Omental fat pad (tissue), 4 donors: ENCODE results near the gene GPHN. TPM values are rescaled to one million over a fixed set of nuclear protein-coding genes. Genes with fewer than 3 reads are reported as not detected.

Experiments
- ATAC-seq: fragments of 150-250 bp; one replicate; pipeline ENCODE4 v1.9.1; 2016; ENCODE audit warnings: mild to moderate bottlenecking, moderate library complexity; ENCODE audit not compliant: low FRiP score
- DNase-seq: peaks from one replicate; pipeline ENCODE4 v3.0.0-alpha.2; 2019; ENCODE audit warnings: low spot score
- total RNA-seq, 4 donors: library from RNA; depleted of rRNA; stranded (reverse); fragments of >200 nt; gene quantifications; one replicate each; pipeline ENCODE4 v1.1.0, GENCODE V29; 2016
- TF ChIP-seq, protein P1 (sequence below), 3 donors: fragments of 450-650 bp; IDR thresholded peaks; one replicate each; pipeline ENCODE4 v1.5.1; 2016 to 2017; ENCODE audit warnings: antibody characterized with exemption in 3 of 3, mild to moderate bottlenecking in 3 of 3, moderate library complexity in 2 of 3

GPHN gene
- total RNA-seq, 4 donors from 2014 or later, result 8.0 to 27.6 (median 18.7) TPM

DNA sequence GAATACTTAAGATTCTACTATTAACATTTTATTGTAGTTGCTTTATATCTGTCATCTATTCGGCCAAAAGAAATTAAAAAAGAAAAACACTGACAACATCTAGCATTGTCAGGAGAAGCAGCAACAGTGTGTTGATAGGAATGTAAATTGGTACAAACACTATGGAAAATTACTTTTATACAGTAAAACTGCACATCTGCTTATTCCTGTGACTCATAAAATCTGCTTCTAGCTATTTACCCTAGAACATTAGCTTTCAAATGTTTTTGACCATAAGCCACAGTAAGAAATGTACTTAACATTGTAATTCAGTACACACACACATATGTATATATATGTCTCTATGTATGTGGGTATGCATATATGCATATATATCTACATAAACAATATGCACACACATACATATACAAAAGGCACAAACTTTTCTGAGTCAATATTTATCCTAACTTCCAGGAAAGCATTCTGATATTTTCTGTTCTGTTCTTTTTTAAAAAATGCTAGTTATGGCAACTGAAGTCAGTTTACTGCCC is 402.4 kb downstream of the GPHN start:
- DNase-seq (no peak), ATAC-seq (no peak)
- TF ChIP-seq, protein P1, sequence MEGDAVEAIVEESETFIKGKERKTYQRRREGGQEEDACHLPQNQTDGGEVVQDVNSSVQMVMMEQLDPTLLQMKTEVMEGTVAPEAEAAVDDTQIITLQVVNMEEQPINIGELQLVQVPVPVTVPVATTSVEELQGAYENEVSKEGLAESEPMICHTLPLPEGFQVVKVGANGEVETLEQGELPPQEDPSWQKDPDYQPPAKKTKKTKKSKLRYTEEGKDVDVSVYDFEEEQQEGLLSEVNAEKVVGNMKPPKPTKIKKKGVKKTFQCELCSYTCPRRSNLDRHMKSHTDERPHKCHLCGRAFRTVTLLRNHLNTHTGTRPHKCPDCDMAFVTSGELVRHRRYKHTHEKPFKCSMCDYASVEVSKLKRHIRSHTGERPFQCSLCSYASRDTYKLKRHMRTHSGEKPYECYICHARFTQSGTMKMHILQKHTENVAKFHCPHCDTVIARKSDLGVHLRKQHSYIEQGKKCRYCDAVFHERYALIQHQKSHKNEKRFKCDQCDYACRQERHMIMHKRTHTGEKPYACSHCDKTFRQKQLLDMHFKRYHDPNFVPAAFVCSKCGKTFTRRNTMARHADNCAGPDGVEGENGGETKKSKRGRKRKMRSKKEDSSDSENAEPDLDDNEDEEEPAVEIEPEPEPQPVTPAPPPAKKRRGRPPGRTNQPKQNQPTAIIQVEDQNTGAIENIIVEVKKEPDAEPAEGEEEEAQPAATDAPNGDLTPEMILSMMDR (IDR thresholded peaks at IDR 0.05), result no peak

DNA sequence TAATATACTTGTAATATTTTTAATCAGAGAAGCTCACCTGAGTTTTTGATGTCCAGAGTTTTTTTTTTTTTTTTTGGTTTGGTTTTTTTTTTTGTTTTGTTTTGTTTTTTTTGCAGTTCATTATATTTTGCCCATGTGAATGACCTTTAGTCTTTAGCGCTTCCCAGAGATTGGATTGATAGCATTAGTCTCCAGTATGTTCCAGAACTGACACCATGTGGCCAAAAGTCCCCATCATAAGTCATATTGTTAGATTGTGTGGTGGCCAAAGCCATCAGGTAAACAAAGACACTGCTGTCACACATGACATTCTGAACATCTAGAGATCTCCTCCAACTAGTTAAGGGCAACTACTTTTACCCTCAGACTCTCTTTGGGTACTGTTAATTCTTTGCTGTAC is 408.5 kb downstream of the GPHN start:
- DNase-seq, result no peak
- ATAC-seq, result no peak
- TF ChIP-seq, protein P1 (IDR thresholded peaks at IDR 0.05), result no peak

DNA sequence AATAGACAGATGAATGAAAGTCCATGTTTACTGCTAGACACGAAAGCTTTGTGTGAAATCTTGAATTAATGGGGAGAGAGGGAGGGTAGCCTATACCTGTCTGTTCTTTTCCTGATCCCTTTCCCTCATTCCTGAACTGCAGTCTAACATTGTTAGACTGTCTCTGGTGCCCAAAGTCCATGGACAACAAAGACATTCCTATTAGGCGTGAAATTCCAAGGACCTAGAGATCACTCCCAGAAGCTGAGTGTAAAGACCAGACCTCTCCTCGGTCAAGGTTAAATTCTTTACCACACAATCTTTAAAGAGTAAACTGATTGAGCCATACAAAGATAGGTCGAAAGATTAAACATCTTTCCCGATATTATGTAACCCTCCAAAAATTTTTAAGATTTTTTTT is 410.6 kb downstream of the GPHN start:
- no peak for ATAC-seq
- DNase-seq, result no peak
- TF ChIP-seq, protein P1 (IDR thresholded peaks at IDR 0.05), result no peak

DNA sequence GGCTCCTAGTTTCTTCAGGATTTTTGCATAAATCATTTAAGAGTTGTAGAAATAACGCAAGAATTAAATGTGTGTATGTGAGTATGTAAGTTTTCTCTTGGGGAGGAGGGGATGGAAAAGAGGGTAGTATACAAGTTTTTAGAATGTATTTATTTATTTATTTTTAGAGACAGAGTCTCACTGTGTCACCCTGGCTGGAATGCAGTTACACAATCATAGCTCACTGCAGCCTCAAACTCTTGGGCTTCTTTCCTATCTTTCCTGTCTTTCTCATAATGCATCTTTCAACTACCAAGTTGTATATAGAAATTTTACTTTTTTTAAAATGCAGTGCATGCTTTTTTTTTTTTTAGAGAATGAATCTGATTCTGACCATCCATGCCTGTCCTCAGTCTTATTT is 412.2 kb downstream of the GPHN start:
- DNase-seq (no peak), ATAC-seq (no peak)
- TF ChIP-seq, protein P1 (IDR thresholded peaks at IDR 0.05), result no peak

DNA sequence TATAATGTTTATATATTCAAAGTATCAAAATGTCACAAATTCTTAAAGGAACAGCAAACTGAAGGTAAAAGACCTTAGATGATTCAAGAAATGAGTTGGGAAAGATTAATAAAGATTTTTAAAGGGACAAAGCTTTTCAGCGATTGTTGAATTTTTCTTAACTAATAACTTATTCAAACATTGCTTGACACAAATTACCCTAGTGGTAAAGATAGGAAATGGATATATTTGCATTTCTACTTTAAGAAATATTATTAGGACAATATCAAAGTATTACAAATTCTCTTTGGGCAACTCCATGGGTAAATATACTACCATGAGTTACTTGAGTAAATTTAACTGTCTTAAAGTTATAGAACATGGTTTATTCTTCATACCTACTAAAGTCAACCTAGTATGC is 415.3 kb downstream of the GPHN start:
- TF ChIP-seq, protein P1 (IDR thresholded peaks at IDR 0.05), result no peak
- ATAC-seq (no peak), DNase-seq (no peak)

DNA sequence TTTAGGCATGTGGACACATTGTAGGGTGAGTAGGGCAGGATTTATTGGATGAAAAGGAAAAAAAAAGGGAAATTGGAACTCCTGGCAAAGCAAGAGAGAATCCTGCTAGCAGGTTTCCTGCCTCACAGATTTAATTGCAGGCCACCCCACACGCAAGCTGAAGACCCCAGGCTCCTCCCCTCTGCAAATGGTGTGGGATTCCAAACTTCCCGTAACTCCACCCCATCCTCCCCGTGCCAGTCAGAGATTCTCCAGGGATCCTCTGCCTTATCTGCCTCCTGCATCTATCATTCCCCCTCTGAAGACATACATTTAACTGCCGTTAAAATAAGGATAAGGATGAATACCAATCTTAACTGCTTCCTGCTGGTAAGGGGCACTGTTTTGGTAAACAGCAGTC is 431.5 kb downstream of the GPHN start:
- DNase-seq (no peak), ATAC-seq (no peak)
- TF ChIP-seq, protein P1 (IDR thresholded peaks at IDR 0.05), result no peak

DNA sequence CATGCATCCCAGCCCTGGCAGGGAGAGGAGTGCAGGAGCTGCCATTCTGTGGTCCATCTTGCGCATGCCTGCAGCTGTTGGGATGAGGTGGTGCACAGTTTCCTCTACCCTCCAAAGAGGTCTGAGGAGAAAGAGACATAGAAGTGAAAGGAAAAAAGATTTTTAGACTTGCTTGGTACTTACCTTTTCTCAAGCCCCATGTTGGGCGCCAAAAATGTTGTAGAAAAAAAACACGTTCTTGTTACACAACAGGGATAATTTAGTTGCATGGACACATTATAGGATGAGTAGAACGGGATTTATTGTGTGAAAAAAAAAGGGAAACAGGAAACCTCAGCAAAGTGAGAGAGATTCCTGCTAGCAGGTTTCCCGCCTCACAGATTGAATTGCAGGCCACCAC is 436.9 kb downstream of the GPHN start:
- TF ChIP-seq, protein P1 (IDR thresholded peaks at IDR 0.05), result no peak
- no peak for DNase-seq
- ATAC-seq, result no peak
